H9 (cell line): Measurements from ENCODE around the gene HERC4. TPM values are rescaled to one million over a fixed set of nuclear protein-coding genes. Genes with fewer than 3 reads are reported as not detected.
"Not testable (repeated sequence)": the region's sequence is repeated elsewhere in the genome, so short reads cannot be mapped to it uniquely, and the experiment has no call there.

Source experiments
- DNase-seq: peaks from one replicate; pipeline ENCODE4 v3.0.0-alpha.2; 2017
- H2AFZ ChIP-seq: one replicate; pipeline ENCODE4 v1.6.1; 2013; ENCODE audit warnings: mild to moderate bottlenecking, low read length, control low read depth, moderate library complexity
- H2AK5ac ChIP-seq: 2 replicates; pipeline ENCODE4 v1.6.1; 2013; ENCODE audit warnings: low read length, control low read depth, mixed read lengths; ENCODE audit not compliant: insufficient read length
- H2BK120ac ChIP-seq: one replicate; pipeline ENCODE4 v1.6.1; 2013; ENCODE audit warnings: low read depth, mild to moderate bottlenecking, low read length, control low read depth, inconsistent platforms; ENCODE audit not compliant: poor library complexity, severe bottlenecking
- H2BK12ac ChIP-seq: 2 replicates; pipeline ENCODE4 v1.6.1; 2013; ENCODE audit warnings: low read length, control low read depth, mixed read lengths, low read depth; ENCODE audit not compliant: insufficient read length
- H2BK15ac ChIP-seq: 2 replicates; pipeline ENCODE4 v1.6.1; 2013; ENCODE audit warnings: low read depth, low read length, control low read depth
- H2BK20ac ChIP-seq: one replicate; pipeline ENCODE4 v1.6.1; 2013; ENCODE audit warnings: low read depth, mild to moderate bottlenecking, low read length, control low read depth, inconsistent platforms; ENCODE audit not compliant: poor library complexity, severe bottlenecking
- H2BK5ac ChIP-seq: 2 replicates; pipeline ENCODE4 v1.6.1; 2013; ENCODE audit warnings: low read length, control low read depth, mixed read lengths; ENCODE audit not compliant: insufficient read length
- H3K14ac ChIP-seq: 2 replicates; pipeline ENCODE4 v1.6.1; 2013; ENCODE audit warnings: low read length, control low read depth; ENCODE audit not compliant: insufficient read depth
- H3K18ac ChIP-seq: 2 replicates; pipeline ENCODE4 v1.6.1; 2013; ENCODE audit warnings: low read depth, mild to moderate bottlenecking, mixed read lengths, low read length, control low read depth; ENCODE audit not compliant: insufficient read length
- H3K23ac ChIP-seq: 2 replicates; pipeline ENCODE4 v1.6.1; 2013; ENCODE audit warnings: low read length, control low read depth, mixed read lengths, low read depth; ENCODE audit not compliant: insufficient read length
- H3K23me2 ChIP-seq: 2 replicates; pipeline ENCODE4 v1.6.1; 2013; ENCODE audit warnings: low read depth, mild to moderate bottlenecking, mixed read lengths, low read length, control low read depth; ENCODE audit not compliant: insufficient read length, poor library complexity, severe bottlenecking
- H3K27ac ChIP-seq: 2 replicates; pipeline ENCODE4 v1.5.1; 2013; ENCODE audit warnings: low read length, control low read depth, mixed read lengths, low read depth; ENCODE audit not compliant: insufficient read length
- H3K27me3 ChIP-seq: 2 replicates; pipeline ENCODE4 v1.6.1; 2013; ENCODE audit warnings: low read length, control low read depth, inconsistent platforms; ENCODE audit not compliant: insufficient read depth
- H3K4ac ChIP-seq: 2 replicates; pipeline ENCODE4 v1.6.1; 2013; ENCODE audit warnings: low read depth, mild to moderate bottlenecking, control low read depth, inconsistent platforms, low read length, moderate library complexity
- H3K4me1 ChIP-seq: 2 replicates; pipeline ENCODE4 v1.6.1; 2013; ENCODE audit warnings: low read length, control low read depth, inconsistent platforms; ENCODE audit not compliant: insufficient read depth
- H3K4me2 ChIP-seq: 2 replicates; pipeline ENCODE4 v1.6.1; 2013; ENCODE audit warnings: low read length, control low read depth, mixed read lengths; ENCODE audit not compliant: insufficient read length, insufficient read depth
- H3K56ac ChIP-seq: 2 replicates; pipeline ENCODE4 v1.6.1; 2013; ENCODE audit warnings: low read depth, mild to moderate bottlenecking, mixed read lengths, low read length, control low read depth; ENCODE audit not compliant: insufficient read length
- H3K79me1 ChIP-seq: 2 replicates; pipeline ENCODE4 v1.6.1; 2013; ENCODE audit warnings: low read depth, mild to moderate bottlenecking, moderate library complexity, low read length, control low read depth, inconsistent platforms; ENCODE audit not compliant: insufficient read depth, poor library complexity, severe bottlenecking
- H3K79me2 ChIP-seq: 2 replicates; pipeline ENCODE4 v1.6.1; 2013; ENCODE audit warnings: low read length, control low read depth, inconsistent platforms; ENCODE audit not compliant: insufficient read depth
- H3K9ac ChIP-seq: 2 replicates; pipeline ENCODE4 v1.6.1; 2013; ENCODE audit warnings: low read length, control low read depth, mixed read lengths; ENCODE audit not compliant: insufficient read length; ENCODE audit errors: extremely low read depth
- H3K9me3 ChIP-seq: one replicate; pipeline ENCODE4 v1.6.1; 2013; ENCODE audit warnings: low read depth, low read length, inconsistent platforms; ENCODE audit not compliant: control insufficient read depth
- H3T11ph ChIP-seq: one replicate; pipeline ENCODE4 v1.6.1; 2013; ENCODE audit warnings: mild to moderate bottlenecking, low read length, control low read depth, inconsistent platforms
- H4K20me1 ChIP-seq: one replicate; pipeline ENCODE4 v1.6.1; 2013; ENCODE audit not compliant: control insufficient read depth, insufficient read length, insufficient read depth
- H4K5ac ChIP-seq: 2 replicates; pipeline ENCODE4 v1.6.1; 2013; ENCODE audit warnings: low read depth, mild to moderate bottlenecking, mixed read lengths, low read length, control low read depth; ENCODE audit not compliant: insufficient read length
- H4K8ac ChIP-seq: replicated peaks from 2 replicates; pipeline ENCODE4 v1.6.1; 2013; ENCODE audit warnings: low read length, control low read depth, mixed read lengths, low read depth; ENCODE audit not compliant: insufficient read length
- H4K91ac ChIP-seq: 2 replicates; pipeline ENCODE4 v1.6.1; 2013; ENCODE audit warnings: low read depth, mild to moderate bottlenecking, moderate library complexity, mixed read lengths, low read length, control low read depth; ENCODE audit not compliant: insufficient read length
- H3K27ac Mint-ChIP-seq, 3 experiments: 2 replicates in 2 of 3; 3 replicates in 1 of 3; pipeline ENCODE4 v1.8.0; 2020 to 2021; ENCODE audit warnings: mixed read lengths in 3 of 3, mild to moderate bottlenecking in 1 of 3, moderate library complexity in 1 of 3
- H3K27me3 Mint-ChIP-seq: 2 replicates; pipeline ENCODE4 v1.8.0; 2021; ENCODE audit warnings: low read depth, mild to moderate bottlenecking, moderate library complexity, mixed read lengths
- H3K36me3 Mint-ChIP-seq, 3 experiments: 2 replicates in 2 of 3; 3 replicates in 1 of 3; pipeline ENCODE4 v1.8.0; 2020 to 2021; ENCODE audit warnings: low read depth in 3 of 3, mixed read lengths in 3 of 3; ENCODE audit not compliant: insufficient read depth in 1 of 3
- H3K4me1 Mint-ChIP-seq, 2 experiments: 2 replicates each; pipeline ENCODE4 v1.8.0; 2020; ENCODE audit warnings: mixed read lengths in 2 of 2
- H3K4me3 Mint-ChIP-seq, 2 experiments: 2 replicates in 1 of 2; 3 replicates in 1 of 2; pipeline ENCODE4 v1.8.0; 2020 to 2021; ENCODE audit warnings: mild to moderate bottlenecking in 2 of 2, mixed read lengths in 2 of 2, moderate library complexity in 1 of 2
- H3K9me3 Mint-ChIP-seq, 2 experiments: 2 replicates in 1 of 2; 3 replicates in 1 of 2; pipeline ENCODE4 v1.8.0; 2020; ENCODE audit warnings: mild to moderate bottlenecking in 2 of 2, mixed read lengths in 2 of 2, moderate library complexity in 1 of 2
- WGBS: extraction: QIAGEN DNeasy Blood & Tissue Kit; methylation state at CpG from one replicate; pipeline ENCODE4 v1.1.7; 2013; ENCODE audit warnings: missing lambda C conversion rate, low lambda C conversion rate, mixed read lengths; ENCODE audit not compliant: insufficient read length; ENCODE audit errors: extremely low coverage; 5-methylcytosine and 5-hydroxymethylcytosine counted together
- total RNA-seq: library from RNA; stranded (reverse); gene quantifications from 2 replicates; pipeline ENCODE4 v1.2.1, GENCODE V29; 2021

The HERC4 gene
- total RNA-seq, 1 experiment from 2014 or later: 24.5 TPM

- H2AFZ ChIP-seq, H3K9me3 ChIP-seq, H3T11ph ChIP-seq, H3K27ac Mint-ChIP-seq, H4K5ac ChIP-seq, H3K27me3 Mint-ChIP-seq, H3K4me1 ChIP-seq, H3K56ac ChIP-seq, H3K4me3 Mint-ChIP-seq, H3K27me3 ChIP-seq, H3K27ac ChIP-seq, H2BK12ac ChIP-seq, H4K8ac ChIP-seq, H3K4ac ChIP-seq, H3K14ac ChIP-seq, H3K23me2 ChIP-seq, H3K79me2 ChIP-seq, H3K23ac ChIP-seq, H2BK20ac ChIP-seq, H4K91ac ChIP-seq, H2BK120ac ChIP-seq, H2BK5ac ChIP-seq, H3K4me2 ChIP-seq, H3K9ac ChIP-seq, H3K9me3 Mint-ChIP-seq, H4K20me1 ChIP-seq, H3K18ac ChIP-seq, H3K79me1 ChIP-seq, DNase-seq, H2AK5ac ChIP-seq, H2BK15ac ChIP-seq, H3K4me1 Mint-ChIP-seq: not testable (repeated sequence)
- no CpG with 5 or more reads among the region's 4 CpGs for WGBS
- peaks cover 6 to 20% (median 15%) of the 10 kb centered on the region in 3 experiments for H3K36me3 Mint-ChIP-seq
These were observed 58.6 kb downstream of the HERC4 start for GRCh38 chr10:68016519-68016918.
